ENCODE results near the gene SLC34A1. TPM values are rescaled to one million over a fixed set of nuclear protein-coding genes. Genes with fewer than 3 reads are reported as not detected.
"Not testable (repeated sequence)": the region's sequence is repeated elsewhere in the genome, so short reads cannot be mapped to it uniquely, and the experiment has no call there.

Gene SLC34A1, protein sequence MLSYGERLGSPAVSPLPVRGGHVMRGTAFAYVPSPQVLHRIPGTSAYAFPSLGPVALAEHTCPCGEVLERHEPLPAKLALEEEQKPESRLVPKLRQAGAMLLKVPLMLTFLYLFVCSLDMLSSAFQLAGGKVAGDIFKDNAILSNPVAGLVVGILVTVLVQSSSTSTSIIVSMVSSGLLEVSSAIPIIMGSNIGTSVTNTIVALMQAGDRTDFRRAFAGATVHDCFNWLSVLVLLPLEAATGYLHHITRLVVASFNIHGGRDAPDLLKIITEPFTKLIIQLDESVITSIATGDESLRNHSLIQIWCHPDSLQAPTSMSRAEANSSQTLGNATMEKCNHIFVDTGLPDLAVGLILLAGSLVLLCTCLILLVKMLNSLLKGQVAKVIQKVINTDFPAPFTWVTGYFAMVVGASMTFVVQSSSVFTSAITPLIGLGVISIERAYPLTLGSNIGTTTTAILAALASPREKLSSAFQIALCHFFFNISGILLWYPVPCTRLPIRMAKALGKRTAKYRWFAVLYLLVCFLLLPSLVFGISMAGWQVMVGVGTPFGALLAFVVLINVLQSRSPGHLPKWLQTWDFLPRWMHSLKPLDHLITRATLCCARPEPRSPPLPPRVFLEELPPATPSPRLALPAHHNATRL
- 0.07 and 0.11 TPM in 2 replicates for total RNA-seq

DNA sequence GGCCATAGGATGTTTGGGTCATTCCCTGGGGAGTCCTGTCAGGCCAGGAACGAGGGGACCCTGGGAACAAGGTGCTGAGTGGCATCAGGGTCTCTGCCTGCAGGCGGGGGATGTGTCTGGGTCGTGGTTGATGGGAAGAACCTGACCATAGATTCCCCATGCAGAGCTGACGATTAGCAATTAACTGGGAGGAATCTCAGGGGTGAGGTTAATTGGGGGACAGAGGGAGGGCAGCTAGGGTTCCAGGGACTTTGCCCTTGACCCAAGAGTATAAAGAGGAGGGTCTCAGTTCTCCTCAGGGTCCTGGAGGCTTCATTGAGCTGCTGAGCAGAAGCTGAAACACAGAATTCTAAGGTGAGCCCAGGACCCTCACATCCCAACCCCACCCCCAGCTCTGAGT, at the start of gene SLC34A1:
Gene SLC34A1 (plus strand): TSS at position 301 of the 400 bp plus-strand sequence. CDS start 1,308 bp downstream, outside the sequence.
- intact Hi-C loops (cut with micrococcal nuclease): no loop called here

GRCh38 chr5:177334781-177335700, 49.2 kb upstream of the SLC34A1 start:
- intact Hi-C loops (cut with micrococcal nuclease): no loop called here

DNA sequence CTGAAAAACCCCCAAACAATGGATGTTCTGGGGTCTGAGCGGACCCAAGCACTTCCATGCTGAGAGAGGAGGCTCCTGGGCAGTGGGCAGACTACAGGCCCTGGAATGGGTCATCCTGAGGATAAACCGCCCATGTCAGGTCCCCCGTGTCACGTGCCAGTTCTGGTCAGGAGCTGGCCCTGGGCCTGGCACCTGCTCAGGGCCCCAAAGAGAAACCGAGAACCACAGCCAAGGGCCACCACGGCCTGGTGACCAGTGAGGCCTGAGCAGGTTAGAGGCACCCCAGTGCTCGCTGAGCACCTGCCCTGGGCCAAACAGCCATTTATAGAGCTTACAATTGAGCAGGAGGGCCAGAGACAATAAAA, 48.6 kb upstream of the SLC34A1 start:
- intact Hi-C loops (cut with micrococcal nuclease): no loop called here

GRCh38 chr5:177336112-177336511, 48.1 kb upstream of the SLC34A1 start:
- intact Hi-C loops (cut with micrococcal nuclease): no loop called here

GRCh38 chr5:177336603-177337494, 47.4 kb upstream of the SLC34A1 start:
- intact Hi-C loops (cut with micrococcal nuclease): no loop called here

DNA sequence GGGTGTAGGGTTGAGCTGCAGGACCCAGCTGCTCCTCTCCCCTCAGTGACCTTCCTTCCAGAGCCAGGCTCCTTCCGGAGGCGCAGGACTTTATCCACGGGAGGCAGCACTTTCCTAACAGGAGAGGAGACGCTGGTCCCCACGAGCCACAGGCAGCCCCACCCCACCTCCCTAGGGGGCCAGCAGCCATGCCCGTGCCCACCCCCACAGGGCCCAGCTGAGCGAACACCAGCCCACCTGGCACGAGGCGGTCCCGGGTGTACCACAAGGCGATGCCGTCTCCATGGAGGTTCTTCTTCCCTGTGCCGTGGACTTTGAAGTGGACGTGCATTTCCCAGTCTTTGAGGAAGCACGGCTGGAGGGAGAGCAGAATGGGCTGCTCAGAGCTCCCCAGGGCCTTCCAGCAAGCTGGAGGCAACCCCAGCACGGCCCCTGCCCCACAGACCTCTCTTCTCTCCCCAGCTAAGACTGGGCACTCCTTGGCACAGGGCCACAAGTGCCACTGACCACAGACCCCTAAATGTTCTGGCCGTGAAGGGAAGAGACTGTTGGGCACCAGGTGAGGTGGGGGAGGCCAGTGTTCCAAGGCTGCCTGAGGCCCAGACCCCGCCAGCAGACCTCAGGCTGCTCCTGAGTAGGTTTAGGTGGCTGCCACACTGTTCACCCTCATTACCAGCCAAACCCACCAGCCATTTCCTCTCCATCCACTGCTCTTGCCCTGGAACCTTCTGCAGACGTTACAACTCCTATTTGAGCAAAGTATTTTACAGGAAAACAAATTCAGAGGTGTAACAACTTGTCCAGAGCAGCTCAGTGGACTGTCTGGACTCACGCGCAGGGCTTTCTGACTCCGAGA, 45.8 kb upstream of the SLC34A1 start:
- intact Hi-C loops (cut with micrococcal nuclease): no loop called here

- intact Hi-C loops (cut with micrococcal nuclease): no loop called here
These were observed 45.1 kb upstream of the SLC34A1 start for GRCh38 chr5:177339107-177339638.

DNA sequence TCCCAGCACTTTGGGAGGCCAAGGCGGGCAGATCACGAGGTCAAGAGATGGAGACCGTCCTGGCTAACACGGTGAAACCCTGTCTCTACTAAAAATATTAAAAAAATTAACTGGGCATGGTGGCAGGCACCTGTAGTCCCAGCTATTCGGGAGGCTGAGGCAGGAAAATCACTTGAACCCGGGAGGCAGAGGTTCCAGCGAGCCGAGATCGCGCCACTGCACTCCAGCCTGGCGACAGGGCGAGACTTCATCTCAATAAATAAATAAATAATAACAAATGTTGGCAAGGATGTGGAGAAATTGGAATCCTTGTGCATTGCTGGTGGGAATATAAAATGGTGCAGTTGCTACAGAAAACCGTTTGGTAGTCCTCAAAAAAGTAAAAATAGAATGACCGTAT, 41.2 kb upstream of the SLC34A1 start:
- intact Hi-C loops (cut with micrococcal nuclease): not testable (repeated sequence)

GRCh38 chr5:177343777-177344176, 40.5 kb upstream of the SLC34A1 start:
- intact Hi-C loops (cut with micrococcal nuclease): no loop called here

- intact Hi-C loops (cut with micrococcal nuclease): no loop called here
These were observed 39.3 kb upstream of the SLC34A1 start for GRCh38 chr5:177344891-177345290.

DNA sequence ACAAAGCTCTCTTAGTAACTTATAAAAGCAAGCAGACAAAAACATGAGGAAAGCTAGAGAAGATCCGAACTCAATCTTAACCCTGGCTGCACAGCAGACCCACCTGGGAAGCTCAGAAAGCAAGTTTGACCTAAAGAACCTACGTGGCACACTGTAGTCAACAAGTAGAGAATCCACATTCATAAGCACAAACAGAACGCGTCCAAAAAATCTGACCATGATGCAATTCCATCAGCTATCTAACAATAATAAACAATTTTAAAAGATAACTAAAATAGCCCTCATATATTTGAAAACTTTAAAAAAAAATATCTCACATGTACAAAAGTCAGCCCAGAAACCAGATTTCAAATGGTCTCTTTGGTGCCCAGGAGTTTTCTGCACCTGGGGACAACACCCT, 37.4 kb upstream of the SLC34A1 start:
- intact Hi-C loops (cut with micrococcal nuclease): no loop called here

- intact Hi-C loops (cut with micrococcal nuclease): no loop called here
These were observed 36.5 kb upstream of the SLC34A1 start for GRCh38 chr5:177347699-177348098.

DNA sequence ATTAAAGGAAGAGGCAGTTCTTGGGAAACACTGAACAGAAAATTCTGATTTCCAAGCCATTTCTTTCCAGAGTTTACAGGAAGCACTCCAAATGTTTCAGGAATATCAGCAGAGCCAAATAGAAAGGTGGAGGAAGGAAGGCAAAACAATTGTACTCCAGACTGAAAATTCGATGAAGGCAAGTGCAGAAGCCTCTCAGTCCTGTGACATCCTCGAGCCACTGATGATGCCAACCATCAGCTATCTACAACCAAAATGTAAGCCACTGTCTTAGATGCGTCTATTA, 34.9 kb upstream of the SLC34A1 start:
- intact Hi-C loops (cut with micrococcal nuclease): no loop called here

- intact Hi-C loops (cut with micrococcal nuclease): no loop called here
These were observed 34.5 kb upstream of the SLC34A1 start for GRCh38 chr5:177349762-177350161.

GRCh38 chr5:177350776-177351391, 33.4 kb upstream of the SLC34A1 start:
- intact Hi-C loops (cut with micrococcal nuclease): loop anchor here (1.0 kb wide), 2 partner anchors 39 to 104 kb away; no protein-coding TSS in a partner anchor

DNA sequence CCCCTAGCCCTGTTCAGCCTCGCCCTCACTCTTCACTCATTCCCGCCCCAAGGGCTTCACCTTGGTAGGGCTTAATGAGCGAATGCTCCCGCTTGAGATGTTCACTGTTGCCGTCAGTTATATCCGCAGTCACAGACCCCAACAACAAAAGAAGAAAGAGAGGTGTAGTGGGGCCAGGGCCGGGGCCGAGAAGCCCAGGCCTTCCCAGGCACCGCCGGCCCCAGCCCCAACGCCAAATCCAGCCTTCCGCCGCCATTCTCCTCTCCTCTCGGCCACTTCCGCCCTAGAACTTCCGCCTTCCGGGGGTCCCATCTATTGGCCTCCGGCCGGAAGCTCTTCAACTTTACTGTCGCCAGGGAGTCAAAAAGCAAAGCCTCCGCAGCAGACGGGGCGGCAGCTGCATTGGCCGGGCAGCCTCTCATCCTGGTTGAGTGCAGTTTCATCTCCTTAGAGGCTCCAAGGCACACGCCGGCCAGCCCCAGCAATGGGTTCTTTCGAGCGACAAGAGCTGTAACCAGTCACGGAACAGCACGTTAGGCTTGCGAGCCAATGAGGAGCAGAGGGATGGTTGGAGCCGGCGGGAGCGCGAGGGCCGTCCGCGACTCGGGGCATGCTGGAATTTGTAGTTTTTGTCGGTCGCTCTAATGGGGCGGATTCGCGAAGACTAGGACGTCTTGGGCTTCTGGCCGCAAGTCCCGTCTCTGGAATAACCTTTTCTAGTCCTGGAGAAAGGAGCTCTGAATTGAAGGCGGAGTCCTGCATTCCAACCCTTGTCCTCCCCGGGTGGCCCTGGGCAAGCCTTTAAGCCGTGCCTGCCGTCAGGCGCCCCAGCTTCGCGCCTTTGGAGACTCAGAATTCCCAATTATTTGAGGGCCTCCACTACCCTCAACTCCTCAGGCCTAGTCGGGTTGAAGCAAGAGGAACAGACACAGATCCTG, 32.6 kb upstream of the SLC34A1 start, which contains the start of gene LMAN2:
Gene LMAN2 (minus strand): TSS at position 277 of the 938 bp plus-strand sequence. CDS start 21 bp downstream, at position 256.
- intact Hi-C loops (cut with micrococcal nuclease): loop anchor here (1.0 kb wide), 3 partner anchors 39 to 104 kb away; partner anchors contain the start of gene GRK6

DNA sequence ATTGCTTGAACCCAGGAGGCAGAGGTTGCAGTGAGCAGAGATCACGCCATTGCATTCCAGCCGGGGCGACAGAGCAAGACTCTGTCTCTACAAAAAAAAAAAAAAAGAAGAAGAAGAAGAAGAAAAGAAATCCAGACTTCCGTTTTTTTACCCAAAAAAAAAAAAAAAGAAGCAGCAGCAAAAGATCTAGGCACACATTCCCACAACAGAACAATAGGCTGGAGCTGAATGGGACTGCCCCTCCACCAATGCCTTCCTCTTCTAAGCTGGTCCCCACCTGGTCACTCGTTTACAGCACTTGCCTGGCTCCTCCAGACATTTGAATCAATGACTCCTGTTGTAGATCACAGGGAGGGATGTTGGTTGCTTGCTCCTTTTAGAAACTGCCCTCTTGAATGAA, 31.1 kb upstream of the SLC34A1 start:
- intact Hi-C loops (cut with micrococcal nuclease): no loop called here

GRCh38 chr5:177354256-177354655, 30.0 kb upstream of the SLC34A1 start:
- intact Hi-C loops (cut with micrococcal nuclease): no loop called here

Data from T-helper 2 cell treated with Interferon-gamma antibody and Interleukin-4, amounts not matched to agents 100 ng/mL and 5 ng/mL, for 36 hours (primary cell).